Prostate gland (tissue), 2 donors: ENCODE results near the gene NCAM2. TPM values are rescaled to one million over a fixed set of nuclear protein-coding genes. Genes with fewer than 3 reads are reported as not detected.

Experiments used
- DNase-seq: peaks from one replicate; pipeline ENCODE4 v3.0.0-alpha.2; 2019; ENCODE audit warnings: low spot score
- H3K27ac ChIP-seq, 2 donors: fragments of 200-600 bp; sonication (generic); 2 replicates each; pipeline ENCODE4 v1.5.1; 2017 to 2019
- H3K27me3 ChIP-seq: fragments of 200-600 bp; sonication (generic); replicated peaks from 2 replicates; pipeline ENCODE4 v1.5.1; 2019; ENCODE audit not compliant: insufficient read depth
- H3K36me3 ChIP-seq, 2 donors: fragments of 200-600 bp; sonication (generic); 1 replicate in 1 of 2; 2 replicates in 1 of 2; pipeline versions ENCODE4 v1.5.1 to v1.8.1; 2017 to 2019
- H3K4me1 ChIP-seq: fragments of 200-600 bp; sonication (generic); replicated peaks from 2 replicates; pipeline ENCODE4 v1.5.1; 2019
- H3K4me3 ChIP-seq, 2 donors: fragments of 200-600 bp; sonication (generic); 2 replicates each; pipeline ENCODE4 v1.5.1; 2017 to 2019
- H3K9me3 ChIP-seq: fragments of 200-600 bp; sonication (generic); 2 replicates; pipeline ENCODE4 v1.5.1; 2017
- CTCF ChIP-seq, 4 experiments: fragments of 200-600 bp in 2 of 4; fragments of 450-650 bp in 2 of 4; sonication (generic) in 2 of 4; IDR thresholded peaks; 1 replicate in 3 of 4; 2 replicates in 1 of 4; pipeline ENCODE4 v1.5.1; 2016 to 2019; ENCODE audit warnings: antibody characterized with exemption in 4 of 4, mild to moderate bottlenecking in 2 of 4, moderate library complexity in 2 of 4
- POLR2A ChIP-seq: fragments of 450-650 bp; IDR thresholded peaks from one replicate; pipeline ENCODE4 v1.6.1; 2016; ENCODE audit warnings: antibody characterized with exemption, mild to moderate bottlenecking
- POLR2AphosphoS5 ChIP-seq: sonication (generic); formaldehyde crosslinking; IDR thresholded peaks from one replicate; pipeline ENCODE4 v1.6.1; 2017; ENCODE audit warnings: antibody characterized with exemption
- WGBS: methylation state at CpG from one replicate; pipeline ENCODE4 v1.1.5; 2018; 5-methylcytosine and 5-hydroxymethylcytosine counted together
- intact Hi-C: fragments of 100-400 bp; cut with DNase I; formaldehyde crosslinking; loops from one replicate; pipeline ENCODE4 v1.14.2; 2022
- total RNA-seq, 2 donors: library from RNA; depleted of rRNA; stranded (reverse); fragments of >200 nt; gene quantifications; one replicate each; pipeline ENCODE4 v1.1.0, GENCODE V29; 2016

NCAM2 gene
- total RNA-seq, 2 donors from 2014 or later, result 1.1 to 21.9 TPM

DNA sequence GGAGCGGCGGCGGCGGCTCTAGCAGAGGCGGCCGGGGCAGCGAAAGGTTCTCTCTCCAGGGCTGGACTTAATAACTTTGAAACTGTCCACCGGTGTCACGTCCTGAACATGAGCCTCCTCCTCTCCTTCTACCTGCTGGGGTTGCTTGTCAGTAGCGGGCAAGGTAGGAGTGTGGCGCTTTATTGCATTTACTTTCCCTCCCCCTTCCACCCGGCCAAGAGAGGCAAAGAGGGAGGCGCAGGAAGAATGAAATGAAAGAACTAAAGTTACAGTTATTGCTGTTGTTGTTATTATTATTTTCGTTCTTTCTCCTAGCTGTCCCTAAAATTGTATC is 214 bp downstream of the NCAM2 start:
- Histone ChIP-seq H3K27me3 (no peaks in the 10 kb centered on the region), H3K4me3 (peak overlapping the region; percentile 38 to 46), H3K4me1 (no peaks in the 10 kb centered on the region), H3K27ac (peak overlapping the region; percentile 14 to 27), H3K9me3 (no peaks in the 10 kb centered on the region), H3K36me3 (no peaks in the 10 kb centered on the region)
- no peak for TF ChIP-seq POLR2A
- TF ChIP-seq POLR2AphosphoS5, result no peak
- TF ChIP-seq CTCF (IDR thresholded peaks at IDR 0.05), result no peak
- intact Hi-C loops, result loop anchor here (5.0 kb wide), 1 partner anchor 1794 kb away; no protein-coding TSS in a partner anchor
- under 1% methylated on average over 12 of the region's 14 CpGs for WGBS
- DNase-seq, result no peak

DNA sequence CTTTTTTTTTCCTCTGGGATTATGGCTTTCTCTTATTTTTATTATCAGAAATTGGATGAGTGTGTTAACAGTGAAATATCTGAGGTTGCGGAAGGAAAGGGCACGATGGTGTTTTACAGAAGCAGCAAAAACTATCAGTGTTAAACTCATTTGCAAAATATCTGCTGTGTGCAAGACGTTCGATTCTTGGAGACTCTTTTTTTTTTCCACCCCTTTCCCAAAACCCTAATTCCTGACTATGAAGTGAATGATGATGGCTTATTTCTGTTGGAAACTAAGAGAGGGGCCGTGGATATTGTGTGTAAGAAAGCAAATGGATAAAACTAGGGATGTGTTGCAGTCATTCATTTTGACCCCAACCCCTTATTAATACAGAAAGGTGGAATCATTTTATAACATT is 677 bp downstream of the NCAM2 start:
- H3K36me3 ChIP-seq, result no peaks in the 10 kb centered on the region
- 22% methylated on average over 5 of the region's 5 CpGs for WGBS
- H3K4me3 ChIP-seq, result peak overlapping the region; percentile 38 to 46
- H3K27me3 ChIP-seq, result no peaks in the 10 kb centered on the region
- intact Hi-C loops, result loop anchor here (5.0 kb wide), 1 partner anchor 1793 kb away; no protein-coding TSS in a partner anchor
- H3K4me1 ChIP-seq, result no peaks in the 10 kb centered on the region
- DNase-seq, result no peak
- TF ChIP-seq POLR2A (no peak), POLR2AphosphoS5 (no peak), CTCF (IDR thresholded peaks at IDR 0.05) (no peak)
- H3K9me3 ChIP-seq, result no peaks in the 10 kb centered on the region
- H3K27ac ChIP-seq, result no peak overlapping the region

- Histone ChIP-seq H3K4me1 (no peaks in the 10 kb centered on the region), H3K9me3 (no peaks in the 10 kb centered on the region), H3K27ac (no peak overlapping the region), H3K4me3 (no peak overlapping the region), H3K27me3 (no peaks in the 10 kb centered on the region), H3K36me3 (no peaks in the 10 kb centered on the region)
- no peak for DNase-seq
- TF ChIP-seq CTCF (IDR thresholded peaks at IDR 0.05), result peak; percentile 29 to 61 (median 52)
- TF ChIP-seq POLR2AphosphoS5, result no peak
- TF ChIP-seq POLR2A, result no peak
- WGBS, result 20% methylated on average over 3 of the region's 3 CpGs
- intact Hi-C loops, result loop anchor here (5.0 kb wide), 1 partner anchor 1793 kb away; no protein-coding TSS in a partner anchor
Measured at GRCh38 chr21:20999659-21000058, 1.4 kb downstream of the NCAM2 start.

- WGBS, result 49% methylated on average over 3 of the region's 3 CpGs
- Histone ChIP-seq H3K4me1 (no peaks in the 10 kb centered on the region), H3K36me3 (no peaks in the 10 kb centered on the region), H3K27me3 (no peaks in the 10 kb centered on the region), H3K27ac (no peak overlapping the region), H3K4me3 (no peak overlapping the region), H3K9me3 (no peaks in the 10 kb centered on the region)
- intact Hi-C loops, result no loop called here
- TF ChIP-seq CTCF (IDR thresholded peaks at IDR 0.05) (no peak), POLR2A (no peak), POLR2AphosphoS5 (no peak)
- no peak for DNase-seq
Measured at GRCh38 chr21:21000591-21001175, 2.5 kb downstream of the NCAM2 start.

DNA sequence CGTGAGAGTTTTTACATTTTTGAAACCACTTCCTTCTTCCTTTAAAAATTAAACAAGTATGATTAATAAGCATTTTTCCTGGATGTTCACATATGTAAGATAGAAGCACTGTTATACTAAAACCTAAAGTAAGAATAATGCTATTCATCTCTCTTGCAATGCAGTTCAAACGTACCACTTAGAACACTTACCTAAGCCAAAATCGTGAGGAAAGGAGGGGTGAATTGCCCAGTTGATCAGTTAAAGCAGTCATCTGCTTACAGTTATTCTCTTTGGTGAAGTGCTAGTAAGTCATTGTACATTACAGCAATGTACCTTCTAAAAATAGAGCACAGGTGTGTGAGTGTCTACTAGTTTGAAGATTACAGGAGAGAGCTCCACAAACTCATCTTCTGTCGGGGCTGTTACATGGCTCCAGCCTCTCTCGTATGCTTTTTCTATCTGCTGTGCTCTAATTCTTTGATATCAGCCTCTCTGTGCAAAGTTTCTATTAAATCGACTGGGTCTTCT is 3.4 kb downstream of the NCAM2 start:
- Histone ChIP-seq H3K4me3 (no peak overlapping the region), H3K27me3 (no peaks in the 10 kb centered on the region), H3K4me1 (no peaks in the 10 kb centered on the region), H3K9me3 (no peaks in the 10 kb centered on the region), H3K36me3 (no peaks in the 10 kb centered on the region), H3K27ac (no peak overlapping the region)
- TF ChIP-seq POLR2A, result no peak
- 74% methylated on average over 6 of the region's 6 CpGs for WGBS
- intact Hi-C loops, result no loop called here
- no peak for DNase-seq
